CD4-positive, CD25-positive, alpha-beta regulatory T cell (primary cell): ENCODE data around the gene TM9SF2. TPM values are rescaled to one million over a fixed set of nuclear protein-coding genes. Genes with fewer than 3 reads are reported as not detected.

Experiments
- ATAC-seq, 2 donors: fragments of 150-1000 bp; cut with Tn5 transposase; one replicate each; pipeline ENCODE4 v1.10.0; 2021; ENCODE audit warnings: low read depth in 2 of 2, moderate number of reproducible peaks in 2 of 2, moderate library complexity in 1 of 2
- DNase-seq, 3 donors: peaks; one replicate each; pipeline versions ENCODE4 v3.0.0 to v3.0.0-alpha.2; 2012 to 2022; ENCODE audit warnings: mixed read lengths in 1 of 3
- H3K27ac ChIP-seq: one replicate; pipeline ENCODE4 v1.7.0; 2013; ENCODE audit warnings: mild to moderate bottlenecking, low read length; ENCODE audit not compliant: insufficient read depth, poor library complexity, severe bottlenecking
- H3K27me3 ChIP-seq: one replicate; pipeline ENCODE4 v1.7.0; 2013; ENCODE audit warnings: low read length; ENCODE audit not compliant: control insufficient read depth, insufficient read depth
- H3K36me3 ChIP-seq: one replicate; pipeline ENCODE4 v1.7.0; 2013; ENCODE audit warnings: mild to moderate bottlenecking, low read length, moderate library complexity; ENCODE audit not compliant: control insufficient read depth, insufficient read depth
- H3K4me1 ChIP-seq: 2 replicates; pipeline ENCODE4 v1.7.0; 2013; ENCODE audit warnings: mild to moderate bottlenecking, low read length; ENCODE audit not compliant: insufficient read depth, control insufficient read depth, poor library complexity, severe bottlenecking
- H3K4me3 ChIP-seq: one replicate; pipeline ENCODE4 v1.7.0; 2013; ENCODE audit warnings: low read depth, mild to moderate bottlenecking, low read length, moderate library complexity
- H3K9me3 ChIP-seq, 2 experiments: 1 replicate in 1 of 2; 2 replicates in 1 of 2; pipeline ENCODE4 v1.7.0; 2013; ENCODE audit warnings: low read length in 2 of 2, mild to moderate bottlenecking in 1 of 2, moderate library complexity in 1 of 2; ENCODE audit not compliant: control insufficient read depth in 2 of 2
- H3K27ac Mint-ChIP-seq, 3 donors: one replicate each; pipeline ENCODE4 v1.8.0; 2020 to 2022; ENCODE audit warnings: mild to moderate bottlenecking in 3 of 3, mixed read lengths in 3 of 3, moderate library complexity in 2 of 3
- H3K27me3 Mint-ChIP-seq: one replicate; pipeline ENCODE4 v1.8.0; 2022; ENCODE audit warnings: mild to moderate bottlenecking, mixed read lengths
- H3K36me3 Mint-ChIP-seq: one replicate; pipeline ENCODE4 v1.8.0; 2020; ENCODE audit warnings: mixed read lengths
- H3K4me1 Mint-ChIP-seq, 4 donors: one replicate each; pipeline ENCODE4 v1.8.0; 2020 to 2022; ENCODE audit warnings: mixed read lengths in 4 of 4, mild to moderate bottlenecking in 1 of 4
- H3K4me3 Mint-ChIP-seq, 4 donors: one replicate each; pipeline ENCODE4 v1.8.0; 2020 to 2022; ENCODE audit warnings: mild to moderate bottlenecking in 4 of 4, mixed read lengths in 4 of 4, moderate library complexity in 3 of 4
- H3K9me3 Mint-ChIP-seq, 7 donors: one replicate each; pipeline ENCODE4 v1.8.0; 2020 to 2022; ENCODE audit warnings: mixed read lengths in 7 of 7, mild to moderate bottlenecking in 3 of 7, moderate library complexity in 2 of 7
- polyA plus RNA-seq, 4 donors: library from polyadenylated mRNA; unstranded; fragments of 300-500 nt; fragmentation: Illumina TruSeq; gene quantifications; one replicate each; pipeline ENCODE4 v1.2.3, GENCODE V29; 2021
- total RNA-seq: library from RNA; stranded (reverse); gene quantifications from one replicate; pipeline ENCODE4 v1.2.3, GENCODE V29; 2022

Gene TM9SF2
- total and polyA plus RNA-seq, 5 donors from 2014 or later = 53.7 to 124 (median 111) TPM

- DNase-seq (no peak), ATAC-seq (no peak)
- H3K36me3 Mint-ChIP-seq = no peaks in the 10 kb centered on the region
- no peak overlapping the region for H3K27ac Mint-ChIP-seq
- Histone ChIP-seq H3K27me3 (no peaks in the 10 kb centered on the region), H3K27ac (no peak overlapping the region), H3K4me3 (no peak overlapping the region), H3K36me3 (no peaks in the 10 kb centered on the region), H3K9me3 (no peaks in the 10 kb centered on the region), H3K4me1 (peaks cover 2% of the 10 kb centered on the region)
- H3K4me1 Mint-ChIP-seq = peaks cover 0 to 14% (median 6%) of the 10 kb centered on the region in 4 donors
- H3K9me3 Mint-ChIP-seq = peaks cover 0 to 2% (median 0%) of the 10 kb centered on the region in 7 donors
- H3K27me3 Mint-ChIP-seq = peaks cover 8% of the 10 kb centered on the region
- H3K4me3 Mint-ChIP-seq = no peak overlapping the region
Measured at GRCh38 chr13:99596180-99596579, 94.9 kb downstream of the TM9SF2 start.

- Histone ChIP-seq H3K27ac (no peak overlapping the region), H3K4me3 (no peak overlapping the region), H3K4me1 (peaks cover 10% of the 10 kb centered on the region), H3K27me3 (no peaks in the 10 kb centered on the region), H3K9me3 (no peaks in the 10 kb centered on the region), H3K36me3 (no peaks in the 10 kb centered on the region)
- Mint-ChIP-seq H3K4me3 (no peak overlapping the region), H3K36me3 (no peaks in the 10 kb centered on the region), H3K4me1 (peaks cover 0 to 39% (median 21%) of the 10 kb centered on the region in 4 donors), H3K9me3 (peaks cover 0 to under 1% (median 0%) of the 10 kb centered on the region in 7 donors), H3K27ac (peak overlapping the region in 1 of 3 donors; percentile 32), H3K27me3 (peaks cover 4% of the 10 kb centered on the region)
- ATAC-seq = no peak
- no peak for DNase-seq
Measured at GRCh38 chr13:99600318-99600717, 99.0 kb downstream of the TM9SF2 start.

- peaks cover 19% of the 10 kb centered on the region for H3K4me1 ChIP-seq
- Mint-ChIP-seq H3K9me3 (no peaks in the 10 kb centered on the region), H3K4me3 (peak overlapping the region; percentile 40 to 74 (median 60)), H3K36me3 (no peaks in the 10 kb centered on the region), H3K4me1 (peaks cover 0 to 49% (median 30%) of the 10 kb centered on the region in 4 donors), H3K27ac (peak overlapping the region; percentile 6 to 78 (median 12)), H3K27me3 (peaks cover 4% of the 10 kb centered on the region)
- ATAC-seq = no peak
- H3K9me3 ChIP-seq = no peaks in the 10 kb centered on the region
- H3K27ac ChIP-seq = no peak overlapping the region
- no peaks in the 10 kb centered on the region for H3K36me3 ChIP-seq
- no peaks in the 10 kb centered on the region for H3K27me3 ChIP-seq
- peak in 1 of 3 donors; percentile 68 for DNase-seq
- H3K4me3 ChIP-seq = peak overlapping the region; percentile 37
Measured at GRCh38 chr13:99601535-99601934, 100.3 kb downstream of the TM9SF2 start.

GRCh38 chr13:99604636-99605035, 103.4 kb downstream of the TM9SF2 start:
- H3K9me3 ChIP-seq = no peaks in the 10 kb centered on the region
- Mint-ChIP-seq H3K4me1 (peaks cover 3 to 60% (median 44%) of the 10 kb centered on the region in 4 donors), H3K27ac (peak overlapping the region; percentile 1 to 80 (median 68)), H3K4me3 (peak overlapping the region; percentile 64 to 97 (median 72)), H3K27me3 (peaks cover 4% of the 10 kb centered on the region), H3K36me3 (peaks cover 3% of the 10 kb centered on the region), H3K9me3 (no peaks in the 10 kb centered on the region)
- H3K4me3 ChIP-seq = no peak overlapping the region
- H3K27ac ChIP-seq = no peak overlapping the region
- no peak for ATAC-seq
- DNase-seq = no peak
- H3K27me3 ChIP-seq = no peaks in the 10 kb centered on the region
- H3K4me1 ChIP-seq = peaks cover 25% of the 10 kb centered on the region
- H3K36me3 ChIP-seq = no peaks in the 10 kb centered on the region

- ATAC-seq = peak; percentile 50
- peak in 2 of 3 donors; percentile 26 to 77 for DNase-seq
- Mint-ChIP-seq H3K4me3 (peak overlapping the region; percentile 89 to 97 (median 92)), H3K27ac (peak overlapping the region; percentile 80 to 90 (median 90)), H3K9me3 (no peaks in the 10 kb centered on the region), H3K36me3 (peaks cover 6% of the 10 kb centered on the region), H3K27me3 (peaks cover 4% of the 10 kb centered on the region), H3K4me1 (peaks cover 10 to 66% (median 47%) of the 10 kb centered on the region in 4 donors)
- no peaks in the 10 kb centered on the region for H3K9me3 ChIP-seq
- H3K27ac ChIP-seq = peak overlapping the region; percentile 82
- H3K36me3 ChIP-seq = no peaks in the 10 kb centered on the region
- no peaks in the 10 kb centered on the region for H3K27me3 ChIP-seq
- peaks cover 25% of the 10 kb centered on the region for H3K4me1 ChIP-seq
- H3K4me3 ChIP-seq = peak overlapping the region; percentile 88
Measured at GRCh38 chr13:99605420-99606323, 104.4 kb downstream of the TM9SF2 start.

GRCh38 chr13:99606324-99607066, 105.2 kb downstream of the TM9SF2 start, which contains the start of gene CLYBL:
CLYBL (plus strand) TSS chr13:99606690.
- H3K4me1 ChIP-seq = peaks cover 20% of the 10 kb centered on the region
- peaks cover 10 to 67% (median 49%) of the 10 kb centered on the region in 4 donors for H3K4me1 Mint-ChIP-seq
- no peaks in the 10 kb centered on the region for H3K27me3 ChIP-seq
- DNase-seq (peak; percentile 85 to 91 (median 88)), ATAC-seq (peak; percentile 86 to 89)
- H3K27ac Mint-ChIP-seq = peak within 1 kb of the TSS; percentile 80 to 90 (median 90)
- peak within 1 kb of the TSS; percentile 88 for H3K4me3 ChIP-seq
- no peaks in the 10 kb centered on the region for H3K9me3 ChIP-seq
- peak within 1 kb of the TSS; percentile 89 to 97 (median 92) for H3K4me3 Mint-ChIP-seq
- H3K27me3 Mint-ChIP-seq = peaks cover 4% of the 10 kb centered on the region
- no peaks in the 10 kb centered on the region for H3K36me3 ChIP-seq
- H3K36me3 Mint-ChIP-seq = peaks cover 6% of the 10 kb centered on the region
- no peaks in the 10 kb centered on the region for H3K9me3 Mint-ChIP-seq
- H3K27ac ChIP-seq = peak within 1 kb of the TSS; percentile 82

- Histone ChIP-seq H3K4me3 (no peak overlapping the region), H3K27me3 (no peaks in the 10 kb centered on the region), H3K36me3 (no peaks in the 10 kb centered on the region), H3K9me3 (no peaks in the 10 kb centered on the region), H3K4me1 (peaks cover 15% of the 10 kb centered on the region), H3K27ac (no peak overlapping the region)
- no peak for DNase-seq
- Mint-ChIP-seq H3K27me3 (no peaks in the 10 kb centered on the region), H3K4me3 (peak overlapping the region; percentile 54 to 85 (median 66)), H3K36me3 (peaks cover 6% of the 10 kb centered on the region), H3K27ac (peak overlapping the region in 1 of 3 donors; percentile 63), H3K9me3 (no peaks in the 10 kb centered on the region), H3K4me1 (peaks cover 10 to 60% (median 43%) of the 10 kb centered on the region in 4 donors)
- ATAC-seq = no peak
Measured at GRCh38 chr13:99608345-99608744, 107.1 kb downstream of the TM9SF2 start.
